ENCODE measurements around the gene ZNF804B.

DNA sequence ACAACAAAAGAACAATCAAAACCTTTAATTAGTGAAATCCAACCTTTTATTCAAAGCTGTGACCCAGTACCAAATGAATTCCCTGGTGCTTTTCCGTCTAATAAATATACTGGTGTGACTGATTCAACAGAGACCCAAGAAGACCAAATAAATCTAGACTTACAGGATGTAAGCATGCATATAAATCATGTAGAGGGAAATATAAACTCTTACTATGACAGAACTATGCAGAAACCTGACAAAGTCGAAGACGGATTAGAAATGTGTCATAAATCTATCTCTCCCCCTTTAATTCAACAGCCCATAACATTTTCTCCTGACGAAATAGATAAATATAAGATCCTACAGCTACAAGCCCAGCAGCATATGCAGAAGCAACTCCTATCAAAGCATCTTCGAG is 576.6 kb downstream of the ZNF804B start:
- TF ChIP-seq, protein P1, sequence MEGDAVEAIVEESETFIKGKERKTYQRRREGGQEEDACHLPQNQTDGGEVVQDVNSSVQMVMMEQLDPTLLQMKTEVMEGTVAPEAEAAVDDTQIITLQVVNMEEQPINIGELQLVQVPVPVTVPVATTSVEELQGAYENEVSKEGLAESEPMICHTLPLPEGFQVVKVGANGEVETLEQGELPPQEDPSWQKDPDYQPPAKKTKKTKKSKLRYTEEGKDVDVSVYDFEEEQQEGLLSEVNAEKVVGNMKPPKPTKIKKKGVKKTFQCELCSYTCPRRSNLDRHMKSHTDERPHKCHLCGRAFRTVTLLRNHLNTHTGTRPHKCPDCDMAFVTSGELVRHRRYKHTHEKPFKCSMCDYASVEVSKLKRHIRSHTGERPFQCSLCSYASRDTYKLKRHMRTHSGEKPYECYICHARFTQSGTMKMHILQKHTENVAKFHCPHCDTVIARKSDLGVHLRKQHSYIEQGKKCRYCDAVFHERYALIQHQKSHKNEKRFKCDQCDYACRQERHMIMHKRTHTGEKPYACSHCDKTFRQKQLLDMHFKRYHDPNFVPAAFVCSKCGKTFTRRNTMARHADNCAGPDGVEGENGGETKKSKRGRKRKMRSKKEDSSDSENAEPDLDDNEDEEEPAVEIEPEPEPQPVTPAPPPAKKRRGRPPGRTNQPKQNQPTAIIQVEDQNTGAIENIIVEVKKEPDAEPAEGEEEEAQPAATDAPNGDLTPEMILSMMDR (conservative IDR thresholded peaks at IDR 0.05), result no peak
- no peak for TF ChIP-seq EZH2 (IDR thresholded peaks at IDR 0.05; ENCODE audit: low read depth)
